GM12873 (cell line): ENCODE results near the gene LRFN2.

Experiments used
- TF ChIP-seq, protein P1 (sequence below): IDR thresholded peaks from 2 replicates; pipeline ENCODE4 v1.5.1; 2012; ENCODE audit warnings: low read depth, mild to moderate bottlenecking, moderate library complexity, low read length, control low read depth; ENCODE audit not compliant: insufficient read depth; ENCODE audit errors: missing control alignments

The LRFN2 gene

DNA sequence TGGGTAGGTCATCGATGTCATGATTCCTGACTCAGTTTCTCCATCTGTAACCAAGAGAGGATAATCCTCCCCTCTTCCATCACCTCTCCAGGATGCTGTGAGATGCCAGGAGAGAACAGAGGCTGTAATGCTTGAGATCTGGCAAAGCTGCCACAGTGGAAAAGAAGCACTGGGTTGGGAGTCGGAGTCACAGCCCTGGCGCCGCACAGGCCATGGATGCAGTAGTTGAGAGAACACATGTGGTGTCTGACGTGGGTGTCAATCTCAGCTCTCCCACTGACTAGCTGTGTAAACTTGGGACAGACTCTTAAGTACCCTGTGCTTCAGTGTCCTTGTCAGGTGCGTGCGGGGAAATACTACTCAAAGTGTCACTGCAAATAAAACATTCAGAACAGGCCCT lies 47.3 kb downstream of the LRFN2 start:
- TF ChIP-seq, protein P1, sequence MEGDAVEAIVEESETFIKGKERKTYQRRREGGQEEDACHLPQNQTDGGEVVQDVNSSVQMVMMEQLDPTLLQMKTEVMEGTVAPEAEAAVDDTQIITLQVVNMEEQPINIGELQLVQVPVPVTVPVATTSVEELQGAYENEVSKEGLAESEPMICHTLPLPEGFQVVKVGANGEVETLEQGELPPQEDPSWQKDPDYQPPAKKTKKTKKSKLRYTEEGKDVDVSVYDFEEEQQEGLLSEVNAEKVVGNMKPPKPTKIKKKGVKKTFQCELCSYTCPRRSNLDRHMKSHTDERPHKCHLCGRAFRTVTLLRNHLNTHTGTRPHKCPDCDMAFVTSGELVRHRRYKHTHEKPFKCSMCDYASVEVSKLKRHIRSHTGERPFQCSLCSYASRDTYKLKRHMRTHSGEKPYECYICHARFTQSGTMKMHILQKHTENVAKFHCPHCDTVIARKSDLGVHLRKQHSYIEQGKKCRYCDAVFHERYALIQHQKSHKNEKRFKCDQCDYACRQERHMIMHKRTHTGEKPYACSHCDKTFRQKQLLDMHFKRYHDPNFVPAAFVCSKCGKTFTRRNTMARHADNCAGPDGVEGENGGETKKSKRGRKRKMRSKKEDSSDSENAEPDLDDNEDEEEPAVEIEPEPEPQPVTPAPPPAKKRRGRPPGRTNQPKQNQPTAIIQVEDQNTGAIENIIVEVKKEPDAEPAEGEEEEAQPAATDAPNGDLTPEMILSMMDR, result no peak

- TF ChIP-seq, protein P1, result no peak
Observed at GRCh38 chr6:40538556-40538955, 48.6 kb downstream of the LRFN2 start.

DNA sequence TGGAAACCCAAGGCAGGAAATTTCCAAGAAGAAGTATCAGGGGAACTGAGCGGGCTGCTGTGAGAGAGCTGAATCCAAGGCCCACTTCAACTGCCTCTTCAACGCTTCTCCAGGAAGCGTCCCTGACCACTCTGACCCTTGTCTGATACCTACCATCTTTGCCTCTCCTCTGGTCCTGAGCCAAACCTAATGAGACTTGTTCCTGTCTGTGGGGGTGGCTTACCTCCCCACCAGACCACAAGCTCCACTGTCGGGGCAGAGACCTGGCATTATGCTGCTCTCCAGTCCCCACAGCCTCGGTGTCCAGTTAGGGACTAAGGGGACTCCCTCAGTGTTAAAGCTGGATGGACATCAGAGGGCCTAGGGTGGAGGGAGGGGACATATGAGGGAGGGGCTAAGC lies 49.7 kb downstream of the LRFN2 start:
- TF ChIP-seq, protein P1, result no peak

DNA sequence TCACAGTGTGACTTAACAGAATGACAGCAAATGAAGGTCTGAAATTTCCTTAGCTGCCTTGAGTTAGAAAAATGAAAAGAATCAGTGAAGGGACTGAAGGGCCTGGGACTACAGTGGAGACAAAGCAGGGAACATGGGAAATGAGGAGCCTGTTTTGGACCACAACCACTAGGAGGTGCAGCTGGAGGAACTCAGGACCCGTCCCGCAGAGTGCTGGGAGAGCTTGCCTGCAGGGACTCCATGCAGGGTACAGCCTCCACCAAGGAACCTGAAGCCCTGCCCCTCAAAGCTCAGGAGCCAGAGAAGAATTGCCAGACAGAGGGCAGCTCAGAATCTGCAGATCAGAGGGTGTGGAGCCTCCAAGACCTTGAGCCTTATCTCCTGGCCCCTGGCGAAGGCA lies 50.7 kb downstream of the LRFN2 start:
- TF ChIP-seq, protein P1, result no peak

GRCh38 chr6:40535819-40536380 lies 51.3 kb downstream of the LRFN2 start:
- TF ChIP-seq, protein P1, result no peak

DNA sequence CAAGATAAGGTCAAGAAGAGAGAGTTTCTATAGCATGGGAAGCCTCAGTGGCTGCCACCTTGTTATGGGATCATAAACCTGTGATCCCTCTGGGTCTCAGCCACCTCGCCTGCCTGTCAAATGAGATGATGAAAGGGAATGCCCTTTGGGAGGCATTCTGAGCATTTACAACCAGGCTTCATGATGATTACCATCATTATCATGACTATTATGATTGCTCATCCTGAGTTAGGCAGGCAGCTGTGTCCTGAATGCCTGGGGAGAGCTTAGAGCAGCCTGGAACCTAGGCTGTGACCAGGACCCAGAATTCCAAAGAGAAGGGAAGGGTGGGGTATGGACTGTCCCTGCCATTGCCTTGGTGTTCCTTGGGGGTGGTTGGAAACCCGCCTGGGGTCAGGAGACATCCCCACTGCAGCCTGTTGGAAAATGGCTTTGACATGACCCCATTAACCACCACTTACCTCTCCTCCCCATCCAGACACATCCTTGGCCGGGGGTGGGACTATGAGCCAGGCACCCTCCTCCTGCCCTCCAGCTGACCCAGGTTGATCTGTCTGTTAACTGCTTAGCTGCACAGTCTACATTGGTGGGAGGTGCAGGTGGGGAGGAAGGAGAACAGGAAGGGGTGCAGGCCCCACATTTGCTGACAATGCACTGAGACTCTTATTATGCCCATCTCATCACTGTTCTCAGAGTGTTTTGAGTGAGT lies 51.9 kb downstream of the LRFN2 start:
- TF ChIP-seq, protein P1, result no peak

- TF ChIP-seq, protein P1, result no peak
Observed at GRCh38 chr6:40532349-40533000, 54.7 kb downstream of the LRFN2 start.
